Mesendoderm (in vitro differentiated cells): ENCODE data around the gene ZSWIM6.

Experiments used
- DNase-seq: peaks from one replicate; pipeline ENCODE4 v3.0.0; 2013
- H2AK5ac ChIP-seq: 2 replicates; pipeline ENCODE4 v1.6.1; 2013; ENCODE audit warnings: low read length, inconsistent platforms
- H2BK120ac ChIP-seq: 2 replicates; pipeline ENCODE4 v1.6.1; 2013; ENCODE audit warnings: low read depth, mild to moderate bottlenecking, low read length, moderate library complexity, mixed read lengths
- H2BK15ac ChIP-seq: replicated peaks from 2 replicates; pipeline ENCODE4 v1.6.1; 2013; ENCODE audit warnings: low read depth, mild to moderate bottlenecking, moderate library complexity
- H2BK5ac ChIP-seq: 2 replicates; pipeline ENCODE4 v1.6.1; 2013; ENCODE audit warnings: low read length, inconsistent platforms
- H3K18ac ChIP-seq: 2 replicates; pipeline ENCODE4 v1.6.1; 2013; ENCODE audit warnings: mild to moderate bottlenecking, low read length, mixed read lengths
- H3K23ac ChIP-seq: one replicate; pipeline ENCODE4 v1.6.1; 2013; ENCODE audit warnings: low read length
- H3K27ac ChIP-seq: 2 replicates; pipeline ENCODE4 v1.5.1; 2013; ENCODE audit warnings: low read depth, mild to moderate bottlenecking, inconsistent platforms, low read length, moderate library complexity
- H3K27me3 ChIP-seq: 2 replicates; pipeline ENCODE4 v1.6.1; 2013; ENCODE audit warnings: low read length, control low read depth, mild to moderate bottlenecking, inconsistent platforms; ENCODE audit not compliant: insufficient read depth, poor library complexity
- H3K36me3 ChIP-seq: 2 replicates; pipeline ENCODE4 v1.6.1; 2013; ENCODE audit warnings: low read length, inconsistent platforms; ENCODE audit not compliant: control insufficient read depth, insufficient read depth
- H3K4ac ChIP-seq: one replicate; pipeline ENCODE4 v1.6.1; 2013; ENCODE audit warnings: low read depth, mild to moderate bottlenecking, low read length, moderate library complexity
- H3K4me1 ChIP-seq: 2 replicates; pipeline ENCODE4 v1.6.1; 2013; ENCODE audit warnings: low read depth, low read length, inconsistent platforms; ENCODE audit not compliant: control insufficient read depth
- H3K4me2 ChIP-seq: 2 replicates; pipeline ENCODE4 v1.6.1; 2013; ENCODE audit warnings: low read length
- H3K4me3 ChIP-seq: 2 replicates; pipeline ENCODE4 v1.5.1; 2013; ENCODE audit warnings: mild to moderate bottlenecking, low read length
- H3K56ac ChIP-seq: one replicate; pipeline ENCODE4 v1.6.1; 2013; ENCODE audit warnings: low read length
- H3K79me1 ChIP-seq: 2 replicates; pipeline ENCODE4 v1.6.1; 2013; ENCODE audit warnings: low read length, inconsistent platforms
- H3K79me2 ChIP-seq: 2 replicates; pipeline ENCODE4 v1.6.1; 2013; ENCODE audit warnings: mild to moderate bottlenecking, low read length; ENCODE audit not compliant: control insufficient read depth, insufficient read depth
- H3K9ac ChIP-seq: 2 replicates; pipeline ENCODE4 v1.6.1; 2013; ENCODE audit warnings: low read length, inconsistent platforms
- H4K5ac ChIP-seq: one replicate; pipeline ENCODE4 v1.6.1; 2013; ENCODE audit warnings: low read length
- H4K8ac ChIP-seq: one replicate; pipeline ENCODE4 v1.6.1; 2013; ENCODE audit warnings: low read depth, mild to moderate bottlenecking, control low read depth, low read length, moderate library complexity
- WGBS: extraction: QIAGEN DNeasy Blood & Tissue Kit; methylation state at CpG from one replicate; pipeline ENCODE4 v1.1.7; 2013; ENCODE audit warnings: low lambda C conversion rate, missing lambda C conversion rate; ENCODE audit not compliant: insufficient coverage; ENCODE audit errors: extremely low coverage; 5-methylcytosine and 5-hydroxymethylcytosine counted together

The ZSWIM6 gene

DNA sequence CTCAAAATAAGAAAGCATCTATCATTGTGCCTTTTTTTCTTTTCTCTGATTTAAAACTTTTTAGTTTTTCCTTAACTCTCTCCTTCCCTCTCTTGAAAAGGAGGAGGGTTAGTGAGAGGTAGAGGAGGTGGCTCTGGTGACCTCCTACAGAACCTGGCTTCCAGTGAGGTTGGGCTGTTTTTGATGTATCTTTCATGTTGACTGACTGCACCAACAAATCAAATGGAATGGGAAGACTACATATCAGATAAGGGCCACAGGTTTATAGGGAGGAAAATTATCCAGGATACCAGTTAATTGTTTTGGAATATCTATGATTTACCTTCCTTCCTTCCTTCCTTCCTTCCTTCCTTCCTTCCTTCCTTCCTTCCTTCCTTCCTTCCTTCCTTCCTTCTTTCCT is 173.2 kb downstream of the ZSWIM6 start:
- H3K36me3 ChIP-seq, result no peaks in the 10 kb centered on the region
- no peak for DNase-seq
- H4K5ac ChIP-seq, result no peak overlapping the region
- no peaks in the 10 kb centered on the region for H3K27me3 ChIP-seq
- H3K56ac ChIP-seq, result no peak overlapping the region
- H3K23ac ChIP-seq, result no peak overlapping the region
- no peak overlapping the region for H3K9ac ChIP-seq
- no peak overlapping the region for H2AK5ac ChIP-seq
- no peak overlapping the region for H3K27ac ChIP-seq
- H2BK120ac ChIP-seq, result no peak overlapping the region
- no peaks in the 10 kb centered on the region for H3K79me1 ChIP-seq
- H2BK15ac ChIP-seq, result no peak overlapping the region
- H2BK5ac ChIP-seq, result no peak overlapping the region
- H3K18ac ChIP-seq, result no peak overlapping the region
- no peak overlapping the region for H3K4me3 ChIP-seq
- no peak overlapping the region for H4K8ac ChIP-seq
- H3K4me1 ChIP-seq, result no peaks in the 10 kb centered on the region
- H3K4ac ChIP-seq, result no peak overlapping the region
- H3K79me2 ChIP-seq, result no peaks in the 10 kb centered on the region
- no peak overlapping the region for H3K4me2 ChIP-seq

DNA sequence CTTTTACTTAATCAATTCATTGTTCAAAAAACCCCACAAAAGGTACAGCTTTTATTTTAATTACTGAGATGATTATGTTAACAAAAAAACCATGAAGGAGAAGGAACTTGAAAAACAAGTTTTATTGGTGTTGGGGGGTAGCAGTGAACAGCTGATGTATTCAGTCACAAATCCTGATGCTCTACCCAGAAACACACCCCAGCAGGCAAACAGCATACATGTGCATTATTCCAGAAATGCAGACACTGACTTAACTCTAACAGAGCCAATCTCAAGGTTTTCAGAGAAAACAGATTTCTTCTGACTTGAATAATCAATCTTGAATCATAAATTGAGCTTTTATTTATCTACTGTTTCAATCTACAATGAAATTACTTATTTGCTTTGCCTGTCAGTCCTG is 175.2 kb downstream of the ZSWIM6 start:
- Histone ChIP-seq H3K56ac (no peak overlapping the region), H3K9ac (no peak overlapping the region), H4K8ac (no peak overlapping the region), H3K79me2 (no peaks in the 10 kb centered on the region), H2BK5ac (no peak overlapping the region), H3K18ac (no peak overlapping the region), H3K4me1 (no peaks in the 10 kb centered on the region), H3K27ac (no peak overlapping the region), H3K4me2 (no peak overlapping the region), H3K4me3 (no peak overlapping the region), H3K27me3 (no peaks in the 10 kb centered on the region), H4K5ac (no peak overlapping the region), H2BK15ac (no peak overlapping the region), H2BK120ac (no peak overlapping the region), H3K23ac (no peak overlapping the region), H3K36me3 (no peaks in the 10 kb centered on the region), H2AK5ac (no peak overlapping the region), H3K79me1 (peaks cover 2% of the 10 kb centered on the region), H3K4ac (no peak overlapping the region)
- DNase-seq, result no peak

DNA sequence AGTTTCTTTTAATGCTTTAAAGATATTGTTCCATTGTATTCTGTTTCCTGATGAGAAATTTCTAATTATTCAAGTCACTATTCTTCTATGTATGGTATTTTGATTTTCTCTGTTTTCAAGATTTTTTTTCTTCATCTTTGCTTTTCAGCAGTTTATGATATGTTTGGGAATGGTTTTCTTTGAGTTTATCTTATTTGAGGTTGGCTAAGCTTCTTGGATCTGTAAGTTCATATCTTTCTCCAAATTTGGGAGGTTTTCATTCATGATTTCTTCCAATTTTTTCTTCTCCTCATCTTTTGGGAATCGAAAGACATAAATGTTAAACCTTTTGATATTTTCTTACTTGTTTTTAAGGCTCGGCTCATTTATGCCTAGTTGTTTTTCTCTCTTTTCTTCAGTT is 184.9 kb downstream of the ZSWIM6 start:
- WGBS, result no CpG with 5 or more reads among the region's 2 CpGs
- peaks cover 6% of the 10 kb centered on the region for H3K79me1 ChIP-seq
- no peak overlapping the region for H3K4ac ChIP-seq
- H3K18ac ChIP-seq, result no peak overlapping the region
- no peak for DNase-seq
- H3K9ac ChIP-seq, result no peak overlapping the region
- H3K4me1 ChIP-seq, result no peaks in the 10 kb centered on the region
- no peaks in the 10 kb centered on the region for H3K79me2 ChIP-seq
- H4K5ac ChIP-seq, result no peak overlapping the region
- no peak overlapping the region for H2BK120ac ChIP-seq
- no peak overlapping the region for H3K27ac ChIP-seq
- H3K4me2 ChIP-seq, result no peak overlapping the region
- H2AK5ac ChIP-seq, result no peak overlapping the region
- H3K4me3 ChIP-seq, result no peak overlapping the region
- no peak overlapping the region for H3K56ac ChIP-seq
- H3K27me3 ChIP-seq, result no peaks in the 10 kb centered on the region
- no peak overlapping the region for H2BK5ac ChIP-seq
- H3K23ac ChIP-seq, result no peak overlapping the region
- H4K8ac ChIP-seq, result no peak overlapping the region
- H2BK15ac ChIP-seq, result no peak overlapping the region
- H3K36me3 ChIP-seq, result no peaks in the 10 kb centered on the region

DNA sequence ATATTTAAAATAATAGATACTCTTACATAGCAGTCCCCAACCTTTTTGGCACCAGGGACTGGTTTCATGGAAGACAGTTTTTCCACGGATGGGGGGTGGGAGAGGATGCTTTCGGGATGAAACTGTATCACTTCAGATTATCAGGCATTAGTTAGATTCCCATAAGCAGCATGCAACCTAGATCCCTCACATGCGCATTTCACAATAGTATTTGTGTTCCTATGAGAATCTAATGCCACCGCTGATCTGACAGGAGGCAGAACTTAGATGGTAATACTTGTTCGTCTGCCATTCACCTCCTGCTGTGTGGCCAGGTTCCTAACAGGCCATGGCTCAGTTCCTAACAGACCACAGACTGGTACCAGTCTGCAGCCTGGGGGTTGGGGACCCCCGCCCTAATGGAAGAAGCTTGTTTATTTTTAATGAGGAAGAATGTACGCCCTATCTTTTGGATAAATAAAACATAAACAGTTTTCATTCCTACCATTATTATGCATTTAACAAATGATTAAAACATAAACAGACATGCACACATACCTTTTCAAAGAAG is 187.7 kb downstream of the ZSWIM6 start:
- Histone ChIP-seq H3K4me2 (no peak overlapping the region), H2AK5ac (no peak overlapping the region), H3K27me3 (no peaks in the 10 kb centered on the region), H3K4me3 (no peak overlapping the region), H3K79me2 (no peaks in the 10 kb centered on the region), H3K36me3 (no peaks in the 10 kb centered on the region), H3K9ac (no peak overlapping the region), H3K27ac (no peak overlapping the region), H4K5ac (no peak overlapping the region), H2BK5ac (no peak overlapping the region), H3K56ac (no peak overlapping the region), H4K8ac (no peak overlapping the region), H3K23ac (no peak overlapping the region), H3K18ac (no peak overlapping the region), H2BK15ac (no peak overlapping the region), H3K4me1 (no peaks in the 10 kb centered on the region), H3K79me1 (peaks cover 6% of the 10 kb centered on the region), H2BK120ac (no peak overlapping the region), H3K4ac (no peak overlapping the region)
- WGBS, result no CpG with 5 or more reads among the region's 7 CpGs
- no peak for DNase-seq

DNA sequence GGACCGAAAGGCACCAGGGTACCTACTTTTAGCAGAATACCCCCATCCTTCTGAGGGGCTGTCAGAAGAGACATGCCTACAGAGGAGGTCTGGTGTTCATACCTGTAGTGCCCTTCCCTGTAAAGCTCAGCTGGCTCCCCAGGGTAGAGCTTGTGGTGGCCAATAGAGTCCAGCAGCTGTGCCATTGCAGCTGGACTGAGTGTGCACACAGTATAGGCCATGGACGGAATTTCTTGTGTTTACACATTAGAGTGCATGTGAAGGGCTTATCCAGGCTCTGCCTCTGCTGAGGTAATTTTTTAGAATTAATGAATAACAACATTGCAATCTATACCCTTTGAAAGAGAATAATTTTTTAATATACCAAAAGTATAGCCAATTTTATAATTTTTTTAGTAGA is 191.0 kb downstream of the ZSWIM6 start:
- Histone ChIP-seq H3K36me3 (no peaks in the 10 kb centered on the region), H3K23ac (no peak overlapping the region), H3K4me1 (no peaks in the 10 kb centered on the region), H3K27ac (no peak overlapping the region), H3K4me2 (no peak overlapping the region), H4K5ac (no peak overlapping the region), H2BK5ac (no peak overlapping the region), H2BK15ac (no peak overlapping the region), H3K18ac (no peak overlapping the region), H3K56ac (no peak overlapping the region), H3K27me3 (no peaks in the 10 kb centered on the region), H2BK120ac (no peak overlapping the region), H3K79me2 (no peaks in the 10 kb centered on the region), H2AK5ac (no peak overlapping the region), H3K4me3 (no peak overlapping the region), H3K4ac (no peak overlapping the region), H3K9ac (no peak overlapping the region), H3K79me1 (peaks cover 3% of the 10 kb centered on the region), H4K8ac (no peak overlapping the region)
- no peak for DNase-seq
- no CpG with 5 or more reads among the region's 2 CpGs for WGBS

DNA sequence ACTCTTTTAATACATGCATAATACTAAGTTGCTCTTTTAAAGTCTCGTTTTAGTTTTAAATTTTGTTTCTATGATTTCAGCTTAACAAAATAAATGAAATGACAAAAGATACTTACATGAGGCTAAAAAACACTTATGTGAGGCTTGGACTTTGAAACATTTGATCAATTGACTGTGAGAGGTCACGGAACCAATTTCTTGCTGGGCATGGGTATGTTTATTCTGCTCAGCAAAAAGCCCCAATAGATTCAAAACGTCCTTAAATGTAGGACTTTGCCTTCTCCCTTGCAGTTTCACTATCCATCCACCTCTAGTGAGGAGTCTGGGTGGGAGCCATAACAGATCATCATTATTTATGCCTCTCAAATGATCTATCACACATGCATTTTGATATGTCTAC is 191.9 kb downstream of the ZSWIM6 start:
- H2BK15ac ChIP-seq, result no peak overlapping the region
- H3K18ac ChIP-seq, result no peak overlapping the region
- DNase-seq, result no peak
- no peak overlapping the region for H2BK5ac ChIP-seq
- H3K56ac ChIP-seq, result no peak overlapping the region
- no peak overlapping the region for H4K5ac ChIP-seq
- H3K36me3 ChIP-seq, result no peaks in the 10 kb centered on the region
- no peak overlapping the region for H3K4me3 ChIP-seq
- no peak overlapping the region for H3K9ac ChIP-seq
- H3K27me3 ChIP-seq, result no peaks in the 10 kb centered on the region
- peaks cover 3% of the 10 kb centered on the region for H3K79me1 ChIP-seq
- no CpG with 5 or more reads among the region's 3 CpGs for WGBS
- H3K23ac ChIP-seq, result no peak overlapping the region
- H3K79me2 ChIP-seq, result no peaks in the 10 kb centered on the region
- no peak overlapping the region for H3K4ac ChIP-seq
- no peak overlapping the region for H3K27ac ChIP-seq
- H2BK120ac ChIP-seq, result no peak overlapping the region
- H3K4me1 ChIP-seq, result no peaks in the 10 kb centered on the region
- no peak overlapping the region for H2AK5ac ChIP-seq
- no peak overlapping the region for H3K4me2 ChIP-seq
- H4K8ac ChIP-seq, result no peak overlapping the region
